ENCODE measurements around the gene LDAH.

DNA sequence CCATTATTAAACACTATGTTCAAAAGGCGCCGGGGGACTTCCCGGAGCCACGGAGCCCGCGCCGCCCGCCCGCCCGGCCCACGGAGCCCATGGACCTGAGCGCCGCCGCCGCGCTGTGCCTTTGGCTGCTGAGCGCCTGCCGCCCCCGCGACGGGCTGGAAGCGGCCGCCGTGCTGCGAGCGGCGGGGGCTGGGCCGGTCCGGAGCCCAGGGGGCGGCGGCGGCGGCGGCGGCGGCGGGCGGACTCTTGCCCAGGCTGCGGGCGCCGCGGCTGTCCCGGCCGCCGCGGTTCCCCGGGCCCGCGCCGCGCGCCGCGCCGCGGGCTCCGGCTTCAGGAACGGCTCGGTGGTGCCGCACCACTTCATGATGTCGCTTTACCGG, 155.8 kb downstream of the LDAH start:
- TF ChIP-seq, protein P1, sequence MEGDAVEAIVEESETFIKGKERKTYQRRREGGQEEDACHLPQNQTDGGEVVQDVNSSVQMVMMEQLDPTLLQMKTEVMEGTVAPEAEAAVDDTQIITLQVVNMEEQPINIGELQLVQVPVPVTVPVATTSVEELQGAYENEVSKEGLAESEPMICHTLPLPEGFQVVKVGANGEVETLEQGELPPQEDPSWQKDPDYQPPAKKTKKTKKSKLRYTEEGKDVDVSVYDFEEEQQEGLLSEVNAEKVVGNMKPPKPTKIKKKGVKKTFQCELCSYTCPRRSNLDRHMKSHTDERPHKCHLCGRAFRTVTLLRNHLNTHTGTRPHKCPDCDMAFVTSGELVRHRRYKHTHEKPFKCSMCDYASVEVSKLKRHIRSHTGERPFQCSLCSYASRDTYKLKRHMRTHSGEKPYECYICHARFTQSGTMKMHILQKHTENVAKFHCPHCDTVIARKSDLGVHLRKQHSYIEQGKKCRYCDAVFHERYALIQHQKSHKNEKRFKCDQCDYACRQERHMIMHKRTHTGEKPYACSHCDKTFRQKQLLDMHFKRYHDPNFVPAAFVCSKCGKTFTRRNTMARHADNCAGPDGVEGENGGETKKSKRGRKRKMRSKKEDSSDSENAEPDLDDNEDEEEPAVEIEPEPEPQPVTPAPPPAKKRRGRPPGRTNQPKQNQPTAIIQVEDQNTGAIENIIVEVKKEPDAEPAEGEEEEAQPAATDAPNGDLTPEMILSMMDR (tag by site-specific recombination; IDR thresholded peaks at IDR 0.05), result no peak
- TF ChIP-seq ZNF433 (tag by site-specific recombination; IDR thresholded peaks at IDR 0.05; ENCODE audit: low read depth) (no peak), ATF2 (tag by site-specific recombination; IDR thresholded peaks at IDR 0.05; ENCODE audit: low read depth) (no peak)
